ENCODE results near the gene AGBL5. TPM values are rescaled to one million over a fixed set of nuclear protein-coding genes. Genes with fewer than 3 reads are reported as not detected.

The AGBL5 gene
- total and polyA plus RNA-seq, 9 of the 15 experiments (the other 6 are each of a cell fraction or from before 2014, with no cell fraction given): 3.3 to 52.7 (median 26.2) TPM

DNA sequence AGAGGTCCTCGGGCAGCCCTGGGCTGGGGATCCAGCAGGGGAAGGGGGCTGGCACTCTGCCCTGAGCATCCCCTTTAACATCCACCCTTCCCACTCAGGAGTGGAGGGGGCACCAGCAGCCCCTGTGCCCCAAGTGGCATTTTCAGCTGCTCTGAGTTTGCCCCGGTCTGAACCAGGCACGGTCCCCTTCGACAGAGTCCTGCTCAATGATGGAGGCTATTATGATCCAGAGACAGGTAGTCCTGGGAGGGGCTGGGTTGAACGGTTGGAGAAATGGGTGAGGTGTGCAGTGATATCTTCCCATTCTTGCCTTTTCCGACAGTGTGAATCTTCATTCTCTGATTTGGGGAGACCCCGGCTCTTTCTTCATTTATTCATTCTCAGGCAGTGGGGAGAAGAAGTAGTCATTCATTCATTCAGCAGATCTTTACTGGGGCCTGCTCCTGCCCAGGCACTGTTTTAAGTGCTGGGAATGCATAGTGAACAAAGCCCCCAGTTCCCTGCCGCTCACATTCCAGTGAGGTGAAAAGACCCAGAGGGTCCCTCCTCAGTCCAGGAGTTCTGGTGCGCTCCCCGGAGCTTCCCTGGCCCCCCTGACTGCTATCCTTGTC lies 33.7 kb downstream of the AGBL5 start:
- no peak for FAIRE-seq
- H3K79me2 ChIP-seq (ENCODE audit: control insufficient read depth, insufficient read depth, low read length): peaks cover 10% of the 10 kb centered on the region; the same call in 1 of the 3 replicates
- H3K27me3 ChIP-seq (ENCODE audit: control insufficient read depth in 2 of 2, insufficient read depth in 2 of 2, low read length in 2 of 2): no peaks in the 10 kb centered on the region
- POLR2A ChIA-PET: interaction anchor here (0.6 to 1.2 kb wide), 4 partner anchors 10 to 118 kb away, joined by 3 to 4 read pairs (median 4); no protein-coding TSS in a partner anchor
- peak overlapping the region; percentile 81 to 95 for H3K9ac ChIP-seq (ENCODE audit: insufficient read depth in 1 of 2, low read depth in 2 of 2, low read length in 2 of 2)
- CTCF ChIA-PET (ENCODE audit: low intra/inter-chr PET ratio): interaction anchor here (0.7 to 2.5 kb wide), 4 partner anchors 53 to 123 kb away, joined by 3 to 22 read pairs (median 4); no protein-coding TSS in a partner anchor
- in situ Hi-C loops (cut with MboI): loop anchor here (5.0 kb wide), 1 partner anchor 123 kb away; no protein-coding TSS in a partner anchor
- H4K20me1 ChIP-seq (replicated peaks; ENCODE audit: control insufficient read depth, insufficient read depth, low read length): no peaks in the 10 kb centered on the region
- no peak for DNase-seq (ENCODE audit: extremely low read depth in 1 of 4, low spot score in 3 of 4)
- H3K4me1 ChIP-seq (replicated peaks in 1 of 2; ENCODE audit: control insufficient read depth in 2 of 2, insufficient read depth in 2 of 2, low read length in 2 of 2): peaks cover 58 to 75% of the 10 kb centered on the region in 2 experiments
- no peaks in the 10 kb centered on the region for H3K36me3 ChIP-seq (ENCODE audit: control insufficient read depth, insufficient read depth, low read length)
- peak overlapping the region; percentile 85; the same call in 1 of the 3 replicates for H3K27ac ChIP-seq (ENCODE audit: extremely low read depth, low read depth, low read length)
- BruUV-seq (replicated peaks): TSS peak; percentile 75
- peaks cover 4% of the 10 kb centered on the region for H3K9me1 ChIP-seq (ENCODE audit: control insufficient read depth, insufficient read depth, low read length)
- H2AFZ ChIP-seq (ENCODE audit: low read depth, low read length): peak overlapping the region; percentile 56
- no peak for ATAC-seq
- WGBS (ENCODE audit: insufficient coverage, low coverage, missing lambda C conversion rate): 72% methylated on average over 9 of the region's 10 CpGs
- H3K4me3 ChIP-seq: peak overlapping the region; percentile 57; the same call in 1 of the 2 replicates
- intact Hi-C loops (cut with micrococcal nuclease): loop anchor here (2.0 kb wide), 1 partner anchor 124 kb away; no protein-coding TSS in a partner anchor
- no peaks in the 10 kb centered on the region for H3K9me3 ChIP-seq (replicated peaks; ENCODE audit: control insufficient read depth, insufficient read depth, low read depth, low read length)
- peak overlapping the region; percentile 69 for H3K4me2 ChIP-seq (ENCODE audit: insufficient read depth, low read length)
- TF ChIP-seq, protein P1, sequence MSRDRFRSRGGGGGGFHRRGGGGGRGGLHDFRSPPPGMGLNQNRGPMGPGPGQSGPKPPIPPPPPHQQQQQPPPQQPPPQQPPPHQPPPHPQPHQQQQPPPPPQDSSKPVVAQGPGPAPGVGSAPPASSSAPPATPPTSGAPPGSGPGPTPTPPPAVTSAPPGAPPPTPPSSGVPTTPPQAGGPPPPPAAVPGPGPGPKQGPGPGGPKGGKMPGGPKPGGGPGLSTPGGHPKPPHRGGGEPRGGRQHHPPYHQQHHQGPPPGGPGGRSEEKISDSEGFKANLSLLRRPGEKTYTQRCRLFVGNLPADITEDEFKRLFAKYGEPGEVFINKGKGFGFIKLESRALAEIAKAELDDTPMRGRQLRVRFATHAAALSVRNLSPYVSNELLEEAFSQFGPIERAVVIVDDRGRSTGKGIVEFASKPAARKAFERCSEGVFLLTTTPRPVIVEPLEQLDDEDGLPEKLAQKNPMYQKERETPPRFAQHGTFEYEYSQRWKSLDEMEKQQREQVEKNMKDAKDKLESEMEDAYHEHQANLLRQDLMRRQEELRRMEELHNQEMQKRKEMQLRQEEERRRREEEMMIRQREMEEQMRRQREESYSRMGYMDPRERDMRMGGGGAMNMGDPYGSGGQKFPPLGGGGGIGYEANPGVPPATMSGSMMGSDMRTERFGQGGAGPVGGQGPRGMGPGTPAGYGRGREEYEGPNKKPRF (IDR thresholded peaks at IDR 0.05; ENCODE audit: low read depth, low read length): no peak
- TF ChIP-seq ZNF24 (IDR thresholded peaks at IDR 0.05) (peak; percentile 92), ZNF589 (CRISPR knock-in tag; IDR thresholded peaks at IDR 0.05; ENCODE audit: low read depth) (0 out of 2 replicates have a peak, but pooled peaks have one; percentile 22), RBBP5 (IDR thresholded peaks at IDR 0.05; ENCODE audit: borderline replicate concordance, insufficient read depth, low read length, poor library complexity, severe bottlenecking) (peak; percentile 3), BRF2 (IDR thresholded peaks at IDR 0.05; ENCODE audit: borderline replicate concordance, insufficient read depth, insufficient read length) (no peak), SIRT6 (IDR thresholded peaks at IDR 0.05; ENCODE audit: low read depth, low read length) (no peak), CHD1 (IDR thresholded peaks at IDR 0.05; ENCODE audit: low read length) (no peak), CREB1 (IDR thresholded peaks at IDR 0.05) (no peak), CREB1 (CRISPR knock-in tag; IDR thresholded peaks at IDR 0.05) (no peak), PHB (CRISPR knock-in tag; IDR thresholded peaks at IDR 0.05) (no peak), PCBP2 (IDR thresholded peaks at IDR 0.05; ENCODE audit: low read depth, low read length, poor library complexity, severe bottlenecking) (no peak), MEF2D (tag; conservative IDR thresholded peaks at IDR 0.05; ENCODE audit: low read depth) (no peak), PTBP1 (IDR thresholded peaks at IDR 0.05; ENCODE audit: low read depth, low read length) (no peak)
- TF ChIP-seq, protein P2, sequence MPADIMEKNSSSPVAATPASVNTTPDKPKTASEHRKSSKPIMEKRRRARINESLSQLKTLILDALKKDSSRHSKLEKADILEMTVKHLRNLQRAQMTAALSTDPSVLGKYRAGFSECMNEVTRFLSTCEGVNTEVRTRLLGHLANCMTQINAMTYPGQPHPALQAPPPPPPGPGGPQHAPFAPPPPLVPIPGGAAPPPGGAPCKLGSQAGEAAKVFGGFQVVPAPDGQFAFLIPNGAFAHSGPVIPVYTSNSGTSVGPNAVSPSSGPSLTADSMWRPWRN (IDR thresholded peaks at IDR 0.05; ENCODE audit: low read depth): no peak
- TF ChIP-seq, protein P3, sequence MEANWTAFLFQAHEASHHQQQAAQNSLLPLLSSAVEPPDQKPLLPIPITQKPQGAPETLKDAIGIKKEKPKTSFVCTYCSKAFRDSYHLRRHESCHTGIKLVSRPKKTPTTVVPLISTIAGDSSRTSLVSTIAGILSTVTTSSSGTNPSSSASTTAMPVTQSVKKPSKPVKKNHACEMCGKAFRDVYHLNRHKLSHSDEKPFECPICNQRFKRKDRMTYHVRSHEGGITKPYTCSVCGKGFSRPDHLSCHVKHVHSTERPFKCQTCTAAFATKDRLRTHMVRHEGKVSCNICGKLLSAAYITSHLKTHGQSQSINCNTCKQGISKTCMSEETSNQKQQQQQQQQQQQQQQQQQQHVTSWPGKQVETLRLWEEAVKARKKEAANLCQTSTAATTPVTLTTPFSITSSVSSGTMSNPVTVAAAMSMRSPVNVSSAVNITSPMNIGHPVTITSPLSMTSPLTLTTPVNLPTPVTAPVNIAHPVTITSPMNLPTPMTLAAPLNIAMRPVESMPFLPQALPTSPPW (CRISPR knock-in tag; IDR thresholded peaks at IDR 0.05): peak; percentile 89; the same call in 1 of the 2 replicates
